Tongue (tissue), 2 donors: Measurements from ENCODE around the gene PCDH1. TPM values are rescaled to one million over a fixed set of nuclear protein-coding genes. Genes with fewer than 3 reads are reported as not detected.

Experiments used
- DNase-seq: peaks from one replicate; pipeline ENCODE4 v3.0.0-alpha.2; 2015
- total RNA-seq: library from RNA; depleted of rRNA; stranded (reverse); fragments of >200 nt; gene quantifications from one replicate; pipeline ENCODE4 v1.2.3, GENCODE V29; 2014

The PCDH1 gene
- total RNA-seq, 1 donor from 2014 or later: 24.0 TPM

DNA sequence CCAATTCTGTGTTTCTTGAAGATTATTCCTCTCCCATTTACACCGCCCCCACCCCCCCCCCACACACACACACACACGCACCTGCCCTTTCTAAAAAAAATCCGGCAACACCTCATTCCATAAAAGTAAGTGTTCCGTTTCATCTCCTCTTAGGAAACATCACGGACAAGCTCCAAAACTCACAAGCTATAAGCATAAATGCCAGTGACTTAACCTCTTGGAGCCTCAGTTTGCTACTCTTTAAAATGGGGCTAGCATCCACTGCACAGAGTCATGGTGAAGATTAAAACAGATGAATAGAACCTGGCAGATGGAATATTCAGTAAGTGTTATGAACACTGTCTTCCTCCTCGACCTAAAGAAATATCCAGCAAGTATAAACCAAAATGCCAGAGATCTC is 70.5 kb downstream of the PCDH1 start:
- DNase-seq: no peak

DNA sequence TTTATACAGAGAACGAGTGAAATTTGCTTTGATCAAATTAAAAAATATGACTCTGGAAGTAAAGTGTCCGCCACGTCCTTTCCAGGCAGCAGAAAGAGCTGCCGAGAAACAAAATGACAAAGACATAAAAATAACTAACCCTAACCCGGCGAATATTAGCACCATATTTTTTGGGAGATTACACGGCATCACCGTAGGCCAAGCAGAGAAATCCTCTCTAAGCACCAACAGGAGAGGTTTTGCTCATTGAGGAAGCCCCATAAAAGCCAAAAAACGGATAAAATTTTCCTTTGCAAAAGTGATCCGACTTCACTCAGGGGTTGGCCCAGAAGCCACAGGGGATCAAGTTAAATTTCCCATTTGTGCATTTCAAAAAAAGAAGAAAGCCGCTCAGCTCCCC is 70.9 kb downstream of the PCDH1 start:
- DNase-seq: no peak

DNA sequence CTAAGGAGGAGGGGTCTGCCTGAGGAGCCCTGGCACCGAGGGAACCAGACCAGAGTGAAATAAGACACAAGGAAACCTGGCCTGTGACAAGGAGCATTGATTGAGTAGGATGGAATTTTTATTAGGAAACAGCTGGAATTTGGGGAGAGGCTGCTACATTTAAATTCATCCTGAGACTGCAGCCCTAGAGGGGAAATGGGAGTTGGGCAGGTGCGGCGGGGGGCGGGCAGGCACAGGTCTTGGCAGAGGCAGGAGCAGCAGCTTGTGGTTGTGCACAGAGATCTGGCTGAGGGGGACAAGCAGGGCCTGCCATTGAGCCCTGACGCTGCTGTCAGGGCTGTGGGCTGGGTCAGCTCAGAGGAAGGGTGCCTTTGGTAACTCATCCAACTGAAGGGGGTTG is 71.6 kb downstream of the PCDH1 start:
- no peak for DNase-seq

DNA sequence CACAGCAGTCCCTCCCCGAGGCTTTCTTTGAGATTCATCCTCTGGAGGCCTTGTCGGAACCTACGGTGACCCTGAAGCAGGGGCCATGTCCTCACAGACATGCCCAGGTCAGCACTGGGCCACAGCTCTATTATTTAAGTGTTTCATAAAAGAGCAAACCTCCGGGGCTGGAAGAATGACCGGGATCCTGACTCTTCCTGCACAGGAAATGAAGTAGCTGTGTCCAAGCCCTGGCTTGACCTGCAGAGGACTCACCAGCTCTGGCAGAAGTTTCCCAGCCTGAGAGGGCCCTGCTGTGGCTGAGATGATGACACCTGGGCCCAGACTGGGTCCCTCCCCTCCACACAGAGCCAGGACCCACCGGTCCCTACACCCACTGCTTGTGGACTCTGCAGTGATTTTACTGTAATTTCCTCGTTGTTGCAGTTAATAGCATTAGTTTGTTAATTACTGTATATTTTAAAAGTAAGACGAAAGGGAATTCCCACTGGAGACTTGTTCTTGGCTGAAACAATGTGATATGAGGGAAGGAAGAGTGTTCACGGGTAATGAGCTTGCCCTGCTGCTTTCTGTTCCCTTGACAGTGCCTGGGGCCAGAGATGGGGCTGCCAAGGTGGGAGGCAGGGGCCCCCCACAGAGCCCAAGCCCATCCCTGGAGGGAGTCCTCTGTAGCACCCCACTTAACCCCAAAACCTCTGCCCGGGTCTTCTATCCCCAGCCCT is 72.2 kb downstream of the PCDH1 start:
- no peak for DNase-seq

DNA sequence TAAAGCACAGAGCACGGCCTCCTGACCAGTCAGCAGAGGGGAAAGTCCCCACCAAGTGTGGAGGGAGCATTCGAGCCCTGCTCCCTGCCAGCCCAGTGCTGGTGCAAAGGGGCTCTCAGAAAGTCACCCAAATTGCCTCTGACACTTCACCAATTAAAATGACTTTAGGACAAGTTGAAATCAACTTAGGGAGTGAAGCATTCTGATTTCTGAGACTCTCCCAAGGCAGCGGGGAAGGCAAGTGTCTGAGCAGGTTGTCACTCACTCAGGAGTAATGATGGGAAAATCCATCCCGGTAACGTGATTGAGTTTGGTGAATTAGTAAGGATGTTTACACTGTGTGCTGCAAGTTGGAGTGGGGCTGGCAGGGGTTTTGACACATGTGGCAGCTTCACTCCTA is 73.7 kb downstream of the PCDH1 start:
- DNase-seq: no peak

Other genes with a start within 250 kb of the PCDH1 start
- gene HDAC3, start 241.6 kb downstream of the PCDH1 start, total RNA-seq: 33.2 TPM
- 0.82 TPM for gene RELL2, start 241.4 kb downstream of the PCDH1 start, total RNA-seq
- gene FCHSD1, start 227.0 kb downstream of the PCDH1 start, total RNA-seq: 10.1 TPM
- 10.9 TPM for gene ARAP3, start 196.2 kb downstream of the PCDH1 start, total RNA-seq
- gene DELE1, start 45.5 kb upstream of the PCDH1 start, total RNA-seq: 61.7 TPM
- 20.1 TPM for gene PCDH12, start 79.8 kb upstream of the PCDH1 start, total RNA-seq
- 79.0 TPM for gene RNF14, start 90.7 kb upstream of the PCDH1 start, total RNA-seq
- 38.8 TPM for gene GNPDA1, start 134.6 kb upstream of the PCDH1 start, total RNA-seq
- 77.8 TPM for gene NDFIP1, start 230.4 kb upstream of the PCDH1 start, total RNA-seq